ENCODE results near the gene PLBD2.

PLBD2 gene

DNA sequence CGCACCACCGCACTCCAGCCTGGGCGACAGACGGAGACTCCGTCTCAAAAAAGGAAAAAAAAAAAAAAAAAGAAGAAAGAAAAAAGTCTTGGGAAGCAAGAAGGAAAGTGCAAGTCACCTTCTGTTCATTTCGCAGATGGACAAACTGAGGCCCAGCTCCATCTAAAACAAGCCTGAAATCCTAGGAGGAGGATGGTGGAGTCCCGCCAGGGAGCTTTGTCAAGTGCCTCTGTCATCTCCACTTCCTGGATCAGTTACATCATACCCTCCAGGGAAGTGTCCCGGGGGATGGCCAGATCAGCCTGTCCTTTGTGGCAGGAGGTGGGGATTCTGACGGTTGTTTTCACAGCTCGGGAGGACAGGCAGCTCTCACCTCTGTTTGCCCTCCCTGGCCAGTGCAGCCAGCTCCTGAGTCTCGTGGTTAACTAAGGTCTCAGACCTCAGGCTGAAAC, 55.1 kb downstream of the PLBD2 start:
- H2AK5ac ChIP-seq (ENCODE audit: low read depth, low read length): peak overlapping the region; percentile 57
- no peak for DNase-seq (ENCODE audit: low spot score)
- no peaks in the 10 kb centered on the region for H3K9me3 ChIP-seq (replicated peaks in 1 of 2; ENCODE audit: control insufficient read depth in 2 of 2, insufficient read depth in 1 of 2, low read depth in 1 of 2, low read length in 2 of 2)
- no peak overlapping the region for H2BK12ac ChIP-seq (ENCODE audit: low read length)
- H3K9ac ChIP-seq (ENCODE audit: low read depth, low read length, poor library complexity): no peak overlapping the region
- no CpG with 5 or more reads among the region's 11 CpGs for WGBS, 2 donors (ENCODE audit: extremely low coverage in 2 of 2, insufficient read length in 2 of 2, insufficient replicate concordance in 1 of 2)
- H3K27me3 ChIP-seq (ENCODE audit: control insufficient read depth in 3 of 3, insufficient read depth in 3 of 3, low read depth in 1 of 3, low read length in 3 of 3): no peaks in the 10 kb centered on the region
- no peak overlapping the region for H3K14ac ChIP-seq (ENCODE audit: low read length)
- H2AFZ ChIP-seq (ENCODE audit: low read length): no peak overlapping the region
- H3K18ac ChIP-seq (ENCODE audit: low read length): peak overlapping the region; percentile 15
- H3K27ac ChIP-seq (replicated peaks; ENCODE audit: low read length): no peak overlapping the region
- no peak overlapping the region for H2BK5ac ChIP-seq (ENCODE audit: low read length)
- no peak overlapping the region for H3K4me3 ChIP-seq (ENCODE audit: low read length in 2 of 2)
- peaks cover 1 to 2% of the 10 kb centered on the region in 2 donors for H3K4me1 ChIP-seq (ENCODE audit: control insufficient read depth in 2 of 2, insufficient read depth in 1 of 2, low read depth in 1 of 2, low read length in 2 of 2)
- H2BK120ac ChIP-seq (ENCODE audit: low read depth, low read length): no peak overlapping the region
- no peak overlapping the region for H3K4ac ChIP-seq (ENCODE audit: low read length)
- H3K79me1 ChIP-seq (ENCODE audit: low read depth, low read length): no peaks in the 10 kb centered on the region
- no peak overlapping the region for H3K4me2 ChIP-seq (ENCODE audit: insufficient read depth, low read length, poor library complexity, severe bottlenecking)
- no peak overlapping the region for H4K91ac ChIP-seq (ENCODE audit: low read depth, low read length, poor library complexity)
- no peaks in the 10 kb centered on the region for H3K36me3 ChIP-seq (replicated peaks in 1 of 2; ENCODE audit: control insufficient read depth in 2 of 2, insufficient read depth in 2 of 2, low read length in 2 of 2)
- no peak overlapping the region for H4K8ac ChIP-seq (ENCODE audit: low read depth, low read length)
- H2BK15ac ChIP-seq (ENCODE audit: low read length): peak overlapping the region; percentile 51
- H3K23ac ChIP-seq (ENCODE audit: low read depth, low read length, poor library complexity): peak overlapping the region; percentile 67

DNA sequence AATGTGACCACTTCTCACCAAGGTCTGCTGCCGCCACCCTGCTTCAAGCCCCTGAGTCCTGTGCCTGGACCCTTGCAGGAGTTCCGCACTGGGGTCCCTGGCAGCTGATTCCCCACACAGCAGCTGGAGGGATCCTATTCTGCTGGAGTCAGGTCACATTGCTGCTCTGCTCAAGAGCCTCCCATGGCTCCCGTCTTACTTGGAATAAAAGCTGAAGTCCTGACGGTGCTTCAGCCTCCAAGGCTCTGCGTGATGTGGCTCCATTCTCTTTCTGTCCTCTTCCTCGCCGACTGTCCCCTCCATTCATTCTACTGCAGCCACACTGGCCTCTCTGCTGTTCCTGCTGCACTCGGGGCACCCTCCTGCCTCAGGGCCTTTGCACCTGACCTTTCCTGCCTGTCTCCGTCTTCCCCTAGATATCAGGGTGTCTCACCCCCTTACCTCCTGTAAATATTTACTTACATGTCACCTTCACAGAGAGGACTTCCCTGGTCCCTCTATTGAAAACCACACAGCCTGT, 56.2 kb downstream of the PLBD2 start:
- H2BK120ac ChIP-seq (ENCODE audit: low read depth, low read length): no peak overlapping the region
- H3K36me3 ChIP-seq (replicated peaks in 1 of 2; ENCODE audit: control insufficient read depth in 2 of 2, insufficient read depth in 2 of 2, low read length in 2 of 2): no peaks in the 10 kb centered on the region
- no peak overlapping the region for H3K14ac ChIP-seq (ENCODE audit: low read length)
- no peak overlapping the region for H4K8ac ChIP-seq (ENCODE audit: low read depth, low read length)
- H3K4ac ChIP-seq (ENCODE audit: low read length): no peak overlapping the region
- no peak overlapping the region for H3K4me3 ChIP-seq (ENCODE audit: low read length in 2 of 2)
- no peak overlapping the region for H2AFZ ChIP-seq (ENCODE audit: low read length)
- H4K91ac ChIP-seq (ENCODE audit: low read depth, low read length, poor library complexity): no peak overlapping the region
- H3K23ac ChIP-seq (ENCODE audit: low read depth, low read length, poor library complexity): no peak overlapping the region
- peaks cover 1 to 2% of the 10 kb centered on the region in 2 donors for H3K4me1 ChIP-seq (ENCODE audit: control insufficient read depth in 2 of 2, insufficient read depth in 1 of 2, low read depth in 1 of 2, low read length in 2 of 2)
- no peak overlapping the region for H3K27ac ChIP-seq (replicated peaks; ENCODE audit: low read length)
- no peak overlapping the region for H3K18ac ChIP-seq (ENCODE audit: low read length)
- DNase-seq (ENCODE audit: low spot score): no peak
- H3K27me3 ChIP-seq (ENCODE audit: control insufficient read depth in 3 of 3, insufficient read depth in 3 of 3, low read depth in 1 of 3, low read length in 3 of 3): no peaks in the 10 kb centered on the region
- H2BK12ac ChIP-seq (ENCODE audit: low read length): no peak overlapping the region
- no peak overlapping the region for H3K9ac ChIP-seq (ENCODE audit: low read depth, low read length, poor library complexity)
- no peaks in the 10 kb centered on the region for H3K79me1 ChIP-seq (ENCODE audit: low read depth, low read length)
- peak overlapping the region; percentile 56 for H2AK5ac ChIP-seq (ENCODE audit: low read depth, low read length)
- no peak overlapping the region for H2BK15ac ChIP-seq (ENCODE audit: low read length)
- H3K9me3 ChIP-seq (replicated peaks in 1 of 2; ENCODE audit: control insufficient read depth in 2 of 2, insufficient read depth in 1 of 2, low read depth in 1 of 2, low read length in 2 of 2): no peaks in the 10 kb centered on the region
- H3K4me2 ChIP-seq (ENCODE audit: insufficient read depth, low read length, poor library complexity, severe bottlenecking): no peak overlapping the region
- no peak overlapping the region for H2BK5ac ChIP-seq (ENCODE audit: low read length)
- WGBS, 2 donors (ENCODE audit: extremely low coverage in 2 of 2, insufficient read length in 2 of 2, insufficient replicate concordance in 1 of 2): no CpG with 5 or more reads among the region's 9 CpGs

DNA sequence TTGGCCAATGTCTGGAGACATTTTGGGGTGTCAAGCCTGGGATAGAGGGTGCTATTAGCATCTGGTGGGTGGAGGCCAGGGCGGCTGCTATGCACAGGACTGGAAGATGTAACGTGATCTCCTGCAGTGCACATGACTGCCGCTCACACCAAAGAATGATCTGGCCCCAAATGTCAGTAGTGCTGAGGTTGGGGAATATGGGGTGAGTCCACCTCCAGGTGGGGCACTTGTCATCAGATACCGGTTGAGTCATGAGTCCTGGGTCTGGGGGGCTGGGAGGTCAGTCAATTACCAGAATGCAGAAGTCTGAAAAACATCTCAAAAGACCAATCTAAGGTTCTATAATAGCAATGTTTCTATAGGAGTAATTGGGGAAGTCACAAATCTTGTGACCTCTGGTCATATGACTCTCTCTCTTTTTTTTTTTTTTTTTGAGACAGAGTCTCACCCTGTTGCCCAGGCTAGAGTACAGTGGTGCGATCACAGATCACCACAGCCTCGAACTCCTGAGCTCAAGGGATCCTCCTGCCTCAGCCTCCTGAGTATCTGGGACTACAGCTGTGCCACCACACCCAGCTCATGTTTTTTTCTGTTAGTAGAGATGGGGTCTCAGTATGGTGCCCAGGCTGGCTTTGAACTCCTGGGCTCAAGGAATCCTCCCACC, 57.8 kb downstream of the PLBD2 start:
- no peak overlapping the region for H3K23ac ChIP-seq (ENCODE audit: low read depth, low read length, poor library complexity)
- no peak overlapping the region for H3K14ac ChIP-seq (ENCODE audit: low read length)
- no peak overlapping the region for H2BK15ac ChIP-seq (ENCODE audit: low read length)
- no peaks in the 10 kb centered on the region for H3K36me3 ChIP-seq (replicated peaks in 1 of 2; ENCODE audit: control insufficient read depth in 2 of 2, insufficient read depth in 2 of 2, low read length in 2 of 2)
- no peak overlapping the region for H2BK12ac ChIP-seq (ENCODE audit: low read length)
- no peak overlapping the region for H3K4me2 ChIP-seq (ENCODE audit: insufficient read depth, low read length, poor library complexity, severe bottlenecking)
- WGBS, 2 donors (ENCODE audit: extremely low coverage in 2 of 2, insufficient read length in 2 of 2, insufficient replicate concordance in 1 of 2): no CpG with 5 or more reads among the region's 6 CpGs
- H2AK5ac ChIP-seq (ENCODE audit: low read depth, low read length): no peak overlapping the region
- H3K4me1 ChIP-seq (ENCODE audit: control insufficient read depth in 2 of 2, insufficient read depth in 1 of 2, low read depth in 1 of 2, low read length in 2 of 2): peaks cover 1 to 2% of the 10 kb centered on the region in 2 donors
- H3K79me1 ChIP-seq (ENCODE audit: low read depth, low read length): no peaks in the 10 kb centered on the region
- no peaks in the 10 kb centered on the region for H3K27me3 ChIP-seq (ENCODE audit: control insufficient read depth in 3 of 3, insufficient read depth in 3 of 3, low read depth in 1 of 3, low read length in 3 of 3)
- no peak overlapping the region for H3K18ac ChIP-seq (ENCODE audit: low read length)
- H4K8ac ChIP-seq (ENCODE audit: low read depth, low read length): no peak overlapping the region
- no peak overlapping the region for H2BK5ac ChIP-seq (ENCODE audit: low read length)
- no peak overlapping the region for H3K27ac ChIP-seq (replicated peaks; ENCODE audit: low read length)
- no peak overlapping the region for H3K4ac ChIP-seq (ENCODE audit: low read length)
- H3K9ac ChIP-seq (ENCODE audit: low read depth, low read length, poor library complexity): no peak overlapping the region
- no peaks in the 10 kb centered on the region for H3K9me3 ChIP-seq (replicated peaks in 1 of 2; ENCODE audit: control insufficient read depth in 2 of 2, insufficient read depth in 1 of 2, low read depth in 1 of 2, low read length in 2 of 2)
- DNase-seq (ENCODE audit: low spot score): no peak
- H2AFZ ChIP-seq (ENCODE audit: low read length): peak overlapping the region; percentile 46
- peak overlapping the region in 1 of 2 donors; percentile 25 for H3K4me3 ChIP-seq (ENCODE audit: low read length in 2 of 2)
- H4K91ac ChIP-seq (ENCODE audit: low read depth, low read length, poor library complexity): no peak overlapping the region
- H2BK120ac ChIP-seq (ENCODE audit: low read depth, low read length): no peak overlapping the region

DNA sequence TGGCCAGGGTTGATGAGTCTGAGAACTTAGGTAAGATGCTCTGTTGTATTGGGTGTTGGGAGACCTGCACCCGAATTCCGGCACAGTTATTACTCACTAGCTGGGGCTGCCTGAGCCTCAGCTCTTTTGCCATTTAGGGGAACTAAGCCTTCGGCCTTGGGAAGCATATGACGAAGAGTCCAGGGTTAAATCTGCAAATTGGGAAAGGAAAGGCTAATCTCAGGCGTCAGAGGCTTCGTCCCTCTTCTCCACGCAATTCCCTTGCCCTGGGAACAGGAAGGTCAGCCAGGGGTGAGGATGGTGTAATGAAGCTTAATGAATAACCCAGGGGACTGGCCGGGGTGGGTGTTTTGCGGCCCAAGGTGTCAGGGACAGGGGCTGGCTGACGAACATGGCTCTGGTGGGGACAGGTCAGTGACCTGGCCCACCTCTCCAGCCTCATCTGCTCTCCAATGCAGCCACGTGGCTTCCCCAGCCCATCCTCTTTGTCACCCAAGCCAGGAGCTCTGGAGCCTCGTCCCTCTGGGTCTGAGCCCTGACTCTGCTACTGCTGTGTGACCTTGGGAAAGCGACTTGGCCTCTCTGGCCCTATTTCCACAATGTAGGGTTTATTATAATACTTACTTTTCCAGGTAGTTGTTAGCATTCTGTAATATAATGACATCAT, 60.0 kb downstream of the PLBD2 start:
- H3K23ac ChIP-seq (ENCODE audit: low read depth, low read length, poor library complexity): no peak overlapping the region
- H4K91ac ChIP-seq (ENCODE audit: low read depth, low read length, poor library complexity): no peak overlapping the region
- H3K9ac ChIP-seq (ENCODE audit: low read depth, low read length, poor library complexity): no peak overlapping the region
- peaks cover 2 to 10% of the 10 kb centered on the region in 2 donors for H3K4me1 ChIP-seq (ENCODE audit: control insufficient read depth in 2 of 2, insufficient read depth in 1 of 2, low read depth in 1 of 2, low read length in 2 of 2)
- no CpG with 5 or more reads among the region's 13 CpGs for WGBS, 2 donors (ENCODE audit: extremely low coverage in 2 of 2, insufficient read length in 2 of 2, insufficient replicate concordance in 1 of 2)
- H3K4me3 ChIP-seq (ENCODE audit: low read length in 2 of 2): no peak overlapping the region
- H2BK120ac ChIP-seq (ENCODE audit: low read depth, low read length): no peak overlapping the region
- H3K79me1 ChIP-seq (ENCODE audit: low read depth, low read length): no peaks in the 10 kb centered on the region
- H4K8ac ChIP-seq (ENCODE audit: low read depth, low read length): no peak overlapping the region
- no peak overlapping the region for H2BK15ac ChIP-seq (ENCODE audit: low read length)
- H3K36me3 ChIP-seq (replicated peaks in 1 of 2; ENCODE audit: control insufficient read depth in 2 of 2, insufficient read depth in 2 of 2, low read length in 2 of 2): peaks cover 0 to under 1% of the 10 kb centered on the region in 2 donors
- H3K4ac ChIP-seq (ENCODE audit: low read length): no peak overlapping the region
- no peak for DNase-seq (ENCODE audit: low spot score)
- H3K27ac ChIP-seq (replicated peaks; ENCODE audit: low read length): no peak overlapping the region
- no peak overlapping the region for H3K4me2 ChIP-seq (ENCODE audit: insufficient read depth, low read length, poor library complexity, severe bottlenecking)
- H2AFZ ChIP-seq (ENCODE audit: low read length): peak overlapping the region; percentile 56
- H3K18ac ChIP-seq (ENCODE audit: low read length): no peak overlapping the region
- no peak overlapping the region for H3K14ac ChIP-seq (ENCODE audit: low read length)
- no peak overlapping the region for H2BK5ac ChIP-seq (ENCODE audit: low read length)
- no peaks in the 10 kb centered on the region for H3K9me3 ChIP-seq (replicated peaks in 1 of 2; ENCODE audit: control insufficient read depth in 2 of 2, insufficient read depth in 1 of 2, low read depth in 1 of 2, low read length in 2 of 2)
- H2AK5ac ChIP-seq (ENCODE audit: low read depth, low read length): no peak overlapping the region
- no peaks in the 10 kb centered on the region for H3K27me3 ChIP-seq (ENCODE audit: control insufficient read depth in 3 of 3, insufficient read depth in 3 of 3, low read depth in 1 of 3, low read length in 3 of 3)
- no peak overlapping the region for H2BK12ac ChIP-seq (ENCODE audit: low read length)

Measured in neuronal stem cell (in vitro differentiated cells).